H9 (cell line): Measurements from ENCODE around the gene LRIG3. TPM values are rescaled to one million over a fixed set of nuclear protein-coding genes. Genes with fewer than 3 reads are reported as not detected.

Experiments
- DNase-seq: peaks from one replicate; pipeline ENCODE4 v3.0.0-alpha.2; 2017
- H2AFZ ChIP-seq: one replicate; pipeline ENCODE4 v1.6.1; 2013; ENCODE audit warnings: mild to moderate bottlenecking, low read length, control low read depth, moderate library complexity
- H2AK5ac ChIP-seq: 2 replicates; pipeline ENCODE4 v1.6.1; 2013; ENCODE audit warnings: low read length, control low read depth, mixed read lengths; ENCODE audit not compliant: insufficient read length
- H2BK120ac ChIP-seq: one replicate; pipeline ENCODE4 v1.6.1; 2013; ENCODE audit warnings: low read depth, mild to moderate bottlenecking, low read length, control low read depth, inconsistent platforms; ENCODE audit not compliant: poor library complexity, severe bottlenecking
- H2BK12ac ChIP-seq: 2 replicates; pipeline ENCODE4 v1.6.1; 2013; ENCODE audit warnings: low read length, control low read depth, mixed read lengths, low read depth; ENCODE audit not compliant: insufficient read length
- H2BK15ac ChIP-seq: 2 replicates; pipeline ENCODE4 v1.6.1; 2013; ENCODE audit warnings: low read depth, low read length, control low read depth
- H2BK20ac ChIP-seq: one replicate; pipeline ENCODE4 v1.6.1; 2013; ENCODE audit warnings: low read depth, mild to moderate bottlenecking, low read length, control low read depth, inconsistent platforms; ENCODE audit not compliant: poor library complexity, severe bottlenecking
- H2BK5ac ChIP-seq: 2 replicates; pipeline ENCODE4 v1.6.1; 2013; ENCODE audit warnings: low read length, control low read depth, mixed read lengths; ENCODE audit not compliant: insufficient read length
- H3K14ac ChIP-seq: 2 replicates; pipeline ENCODE4 v1.6.1; 2013; ENCODE audit warnings: low read length, control low read depth; ENCODE audit not compliant: insufficient read depth
- H3K18ac ChIP-seq: 2 replicates; pipeline ENCODE4 v1.6.1; 2013; ENCODE audit warnings: low read depth, mild to moderate bottlenecking, mixed read lengths, low read length, control low read depth; ENCODE audit not compliant: insufficient read length
- H3K23ac ChIP-seq: 2 replicates; pipeline ENCODE4 v1.6.1; 2013; ENCODE audit warnings: low read length, control low read depth, mixed read lengths, low read depth; ENCODE audit not compliant: insufficient read length
- H3K23me2 ChIP-seq: 2 replicates; pipeline ENCODE4 v1.6.1; 2013; ENCODE audit warnings: low read depth, mild to moderate bottlenecking, mixed read lengths, low read length, control low read depth; ENCODE audit not compliant: insufficient read length, poor library complexity, severe bottlenecking
- H3K27ac ChIP-seq: 2 replicates; pipeline ENCODE4 v1.5.1; 2013; ENCODE audit warnings: low read length, control low read depth, mixed read lengths, low read depth; ENCODE audit not compliant: insufficient read length
- H3K27me3 ChIP-seq: 2 replicates; pipeline ENCODE4 v1.6.1; 2013; ENCODE audit warnings: low read length, control low read depth, inconsistent platforms; ENCODE audit not compliant: insufficient read depth
- H3K4ac ChIP-seq: 2 replicates; pipeline ENCODE4 v1.6.1; 2013; ENCODE audit warnings: low read depth, mild to moderate bottlenecking, control low read depth, inconsistent platforms, low read length, moderate library complexity
- H3K4me1 ChIP-seq: 2 replicates; pipeline ENCODE4 v1.6.1; 2013; ENCODE audit warnings: low read length, control low read depth, inconsistent platforms; ENCODE audit not compliant: insufficient read depth
- H3K4me2 ChIP-seq: 2 replicates; pipeline ENCODE4 v1.6.1; 2013; ENCODE audit warnings: low read length, control low read depth, mixed read lengths; ENCODE audit not compliant: insufficient read length, insufficient read depth
- H3K56ac ChIP-seq: 2 replicates; pipeline ENCODE4 v1.6.1; 2013; ENCODE audit warnings: low read depth, mild to moderate bottlenecking, mixed read lengths, low read length, control low read depth; ENCODE audit not compliant: insufficient read length
- H3K79me1 ChIP-seq: 2 replicates; pipeline ENCODE4 v1.6.1; 2013; ENCODE audit warnings: low read depth, mild to moderate bottlenecking, moderate library complexity, low read length, control low read depth, inconsistent platforms; ENCODE audit not compliant: insufficient read depth, poor library complexity, severe bottlenecking
- H3K79me2 ChIP-seq: 2 replicates; pipeline ENCODE4 v1.6.1; 2013; ENCODE audit warnings: low read length, control low read depth, inconsistent platforms; ENCODE audit not compliant: insufficient read depth
- H3K9ac ChIP-seq: 2 replicates; pipeline ENCODE4 v1.6.1; 2013; ENCODE audit warnings: low read length, control low read depth, mixed read lengths; ENCODE audit not compliant: insufficient read length; ENCODE audit errors: extremely low read depth
- H3K9me3 ChIP-seq: one replicate; pipeline ENCODE4 v1.6.1; 2013; ENCODE audit warnings: low read depth, low read length, inconsistent platforms; ENCODE audit not compliant: control insufficient read depth
- H3T11ph ChIP-seq: one replicate; pipeline ENCODE4 v1.6.1; 2013; ENCODE audit warnings: mild to moderate bottlenecking, low read length, control low read depth, inconsistent platforms
- H4K20me1 ChIP-seq: one replicate; pipeline ENCODE4 v1.6.1; 2013; ENCODE audit not compliant: control insufficient read depth, insufficient read length, insufficient read depth
- H4K5ac ChIP-seq: 2 replicates; pipeline ENCODE4 v1.6.1; 2013; ENCODE audit warnings: low read depth, mild to moderate bottlenecking, mixed read lengths, low read length, control low read depth; ENCODE audit not compliant: insufficient read length
- H4K8ac ChIP-seq: replicated peaks from 2 replicates; pipeline ENCODE4 v1.6.1; 2013; ENCODE audit warnings: low read length, control low read depth, mixed read lengths, low read depth; ENCODE audit not compliant: insufficient read length
- H4K91ac ChIP-seq: 2 replicates; pipeline ENCODE4 v1.6.1; 2013; ENCODE audit warnings: low read depth, mild to moderate bottlenecking, moderate library complexity, mixed read lengths, low read length, control low read depth; ENCODE audit not compliant: insufficient read length
- H3K27ac Mint-ChIP-seq, 3 experiments: 2 replicates in 2 of 3; 3 replicates in 1 of 3; pipeline ENCODE4 v1.8.0; 2020 to 2021; ENCODE audit warnings: mixed read lengths in 3 of 3, mild to moderate bottlenecking in 1 of 3, moderate library complexity in 1 of 3
- H3K27me3 Mint-ChIP-seq: 2 replicates; pipeline ENCODE4 v1.8.0; 2021; ENCODE audit warnings: low read depth, mild to moderate bottlenecking, moderate library complexity, mixed read lengths
- H3K36me3 Mint-ChIP-seq, 3 experiments: 2 replicates in 2 of 3; 3 replicates in 1 of 3; pipeline ENCODE4 v1.8.0; 2020 to 2021; ENCODE audit warnings: low read depth in 3 of 3, mixed read lengths in 3 of 3; ENCODE audit not compliant: insufficient read depth in 1 of 3
- H3K4me1 Mint-ChIP-seq, 2 experiments: 2 replicates each; pipeline ENCODE4 v1.8.0; 2020; ENCODE audit warnings: mixed read lengths in 2 of 2
- H3K4me3 Mint-ChIP-seq, 2 experiments: 2 replicates in 1 of 2; 3 replicates in 1 of 2; pipeline ENCODE4 v1.8.0; 2020 to 2021; ENCODE audit warnings: mild to moderate bottlenecking in 2 of 2, mixed read lengths in 2 of 2, moderate library complexity in 1 of 2
- H3K9me3 Mint-ChIP-seq, 2 experiments: 2 replicates in 1 of 2; 3 replicates in 1 of 2; pipeline ENCODE4 v1.8.0; 2020; ENCODE audit warnings: mild to moderate bottlenecking in 2 of 2, mixed read lengths in 2 of 2, moderate library complexity in 1 of 2
- CTCF ChIP-seq: fragments of 200-600 bp; sonication (generic); conservative IDR thresholded peaks from 3 replicates; pipeline ENCODE4 v1.8.0; 2021; ENCODE audit warnings: antibody characterized with exemption, mild to moderate bottlenecking
- WGBS: extraction: QIAGEN DNeasy Blood & Tissue Kit; methylation state at CpG from one replicate; pipeline ENCODE4 v1.1.7; 2013; ENCODE audit warnings: missing lambda C conversion rate, low lambda C conversion rate, mixed read lengths; ENCODE audit not compliant: insufficient read length; ENCODE audit errors: extremely low coverage; 5-methylcytosine and 5-hydroxymethylcytosine counted together
- total RNA-seq: library from RNA; stranded (reverse); gene quantifications from 2 replicates; pipeline ENCODE4 v1.2.1, GENCODE V29; 2021

Gene LRIG3
- total RNA-seq, 1 experiment from 2014 or later: 10.9 TPM

- H3K4me3 Mint-ChIP-seq: no peak overlapping the region
Measured at GRCh38 chr12:58873496-58873895, 46.8 kb downstream of the LRIG3 start.

More at GRCh38 chr12:58873496-58873895, 46.8 kb downstream of the LRIG3 start:
- H3K4me1 Mint-ChIP-seq: no peaks in the 10 kb centered on the region
- no peaks in the 10 kb centered on the region for H3K23me2 ChIP-seq
- no peak overlapping the region for H3K9ac ChIP-seq
- no peak overlapping the region for H3K27ac Mint-ChIP-seq
- H4K8ac ChIP-seq: no peak overlapping the region
- H3K23ac ChIP-seq: no peak overlapping the region
- H3K27me3 ChIP-seq: no peaks in the 10 kb centered on the region
- no peak overlapping the region for H3K4me2 ChIP-seq
- H2AK5ac ChIP-seq: no peak overlapping the region
- no peaks in the 10 kb centered on the region for H4K20me1 ChIP-seq
- no peak overlapping the region for H3K27ac ChIP-seq
- H4K91ac ChIP-seq: no peak overlapping the region
- no peaks in the 10 kb centered on the region for H3K79me1 ChIP-seq
- H2BK5ac ChIP-seq: no peak overlapping the region
- H3K18ac ChIP-seq: no peak overlapping the region
- no peak overlapping the region for H2AFZ ChIP-seq
- no peak overlapping the region for H4K5ac ChIP-seq
- H3K79me2 ChIP-seq: no peaks in the 10 kb centered on the region
- no peak overlapping the region for H3K4ac ChIP-seq
- H3K56ac ChIP-seq: no peak overlapping the region
- H3K9me3 Mint-ChIP-seq: no peaks in the 10 kb centered on the region
- no peak overlapping the region for H3T11ph ChIP-seq
- H3K27me3 Mint-ChIP-seq: no peaks in the 10 kb centered on the region
- H2BK15ac ChIP-seq: no peak overlapping the region
- DNase-seq: no peak
- peaks cover 20 to 46% (median 46%) of the 10 kb centered on the region in 3 experiments; a peak in 6 of 7 replicates for H3K36me3 Mint-ChIP-seq
- H2BK20ac ChIP-seq: no peak overlapping the region
- WGBS: no CpG with 5 or more reads among the region's 5 CpGs
- no peak overlapping the region for H3K14ac ChIP-seq
- TF ChIP-seq CTCF: no peak
- H3K4me1 ChIP-seq: no peaks in the 10 kb centered on the region
- no peaks in the 10 kb centered on the region for H3K9me3 ChIP-seq
- no peak overlapping the region for H2BK120ac ChIP-seq
- H2BK12ac ChIP-seq: no peak overlapping the region
